GM18907 (cell line): Measurements from ENCODE around the gene MTERF4.
"Not testable (repeated sequence)": the region's sequence is repeated elsewhere in the genome, so short reads cannot be mapped to it uniquely, and the experiment has no call there.

ENCODE experiments used
- ATAC-seq: cut with Tn5 transposase; IDR thresholded peaks from one replicate; pipeline ENCODE4 v1.9.1; 2021; ENCODE audit warnings: mild to moderate bottlenecking, moderate library complexity; ENCODE audit not compliant: unreplicated experiment

The MTERF4 gene

GRCh38 chr2:241112592-241112991, 10.5 kb upstream of the MTERF4 start:
- no peak for ATAC-seq

- no peak for ATAC-seq
Observed at GRCh38 chr2:241112046-241112445, 10.0 kb upstream of the MTERF4 start.

- ATAC-seq, result peak; percentile 6
Observed at GRCh38 chr2:241111440-241111805, 9.3 kb upstream of the MTERF4 start.

GRCh38 chr2:241110607-241111439, 8.7 kb upstream of the MTERF4 start:
- peak; percentile 48 for ATAC-seq

- no peak for ATAC-seq
Observed at GRCh38 chr2:241110089-241110606, 8.1 kb upstream of the MTERF4 start.

- ATAC-seq, result no peak
Observed at GRCh38 chr2:241109210-241110088, 7.4 kb upstream of the MTERF4 start.

GRCh38 chr2:241108271-241109209, 6.5 kb upstream of the MTERF4 start:
- no peak for ATAC-seq

- no peak for ATAC-seq
Observed at GRCh38 chr2:241107031-241107783, 5.1 kb upstream of the MTERF4 start.

- ATAC-seq, result no peak
Observed at GRCh38 chr2:241105641-241106040, 3.6 kb upstream of the MTERF4 start.

GRCh38 chr2:241104611-241105010, 2.5 kb upstream of the MTERF4 start:
- ATAC-seq, result not testable (repeated sequence)

GRCh38 chr2:241103176-241103595, 1.1 kb upstream of the MTERF4 start:
- ATAC-seq, result no peak

- ATAC-seq, result no peak
Observed at GRCh38 chr2:241099246-241099645, 2.8 kb downstream of the MTERF4 start.

GRCh38 chr2:241096979-241097378, 5.1 kb downstream of the MTERF4 start:
- peak; percentile 41 for ATAC-seq

- ATAC-seq, result no peak
Observed at GRCh38 chr2:241095594-241096290, 6.3 kb downstream of the MTERF4 start.

GRCh38 chr2:241094924-241095420, 7.1 kb downstream of the MTERF4 start:
- no peak for ATAC-seq

GRCh38 chr2:241094172-241094571, 7.9 kb downstream of the MTERF4 start:
- ATAC-seq, result no peak

- ATAC-seq, result not testable (repeated sequence)
Observed at GRCh38 chr2:241093133-241093781, 8.8 kb downstream of the MTERF4 start.

GRCh38 chr2:241092677-241093076, 9.4 kb downstream of the MTERF4 start:
- ATAC-seq, result no peak
